Activated CD4-positive, alpha-beta T cell treated with anti-CD3 and anti-CD28 coated beads, Interleukin-2, amount 10 ng/mL, durations not matched to agents 24 days and 14 days (primary cell): Measurements from ENCODE around the gene TAAR2. TPM values are rescaled to one million over a fixed set of nuclear protein-coding genes. Genes with fewer than 3 reads are reported as not detected.

Experiments used
- total RNA-seq: library from RNA; stranded (reverse); gene quantifications from 2 replicates; pipeline ENCODE4 v1.2.3, GENCODE V29; 2022

Gene TAAR2
- total RNA-seq, 1 donor from 2014 or later = not detected

Other genes with a start within 250 kb of the TAAR2 start
- 0.12 TPM in 1 of 2 replicates, not detected in the other for gene MOXD1, start 222.8 kb downstream of the TAAR2 start, total RNA-seq
- gene STX7, start 111.2 kb downstream of the TAAR2 start, total RNA-seq = 16.3 and 21.1 TPM in 2 replicates
- gene TAAR9, start 86.0 kb downstream of the TAAR2 start, total RNA-seq = not detected in 2 replicates
- not detected in 2 replicates for gene TAAR8, start 71.6 kb downstream of the TAAR2 start, total RNA-seq
- not detected in 2 replicates for gene TAAR6, start 54.0 kb downstream of the TAAR2 start, total RNA-seq
- gene TAAR5, start 34.5 kb downstream of the TAAR2 start, total RNA-seq = not detected in 2 replicates
- gene TAAR1, start 34.9 kb upstream of the TAAR2 start, total RNA-seq = not detected in 2 replicates
- not detected in 2 replicates for gene VNN1, start 89.8 kb upstream of the TAAR2 start, total RNA-seq
- 3.3 and 3.5 TPM in 2 replicates for gene VNN2, start 133.6 kb upstream of the TAAR2 start, total RNA-seq
- gene SLC18B1, start 174.4 kb upstream of the TAAR2 start, total RNA-seq = 3.3 and 3.8 TPM in 2 replicates
- 1,119 and 1,135 TPM in 2 replicates for gene RPS12, start 190.3 kb upstream of the TAAR2 start, total RNA-seq